ENCODE measurements around the gene MCTP2.
A peak's percentile ranks its signal among the peaks of the same experiment; 100 is the strongest.

MCTP2 gene

DNA sequence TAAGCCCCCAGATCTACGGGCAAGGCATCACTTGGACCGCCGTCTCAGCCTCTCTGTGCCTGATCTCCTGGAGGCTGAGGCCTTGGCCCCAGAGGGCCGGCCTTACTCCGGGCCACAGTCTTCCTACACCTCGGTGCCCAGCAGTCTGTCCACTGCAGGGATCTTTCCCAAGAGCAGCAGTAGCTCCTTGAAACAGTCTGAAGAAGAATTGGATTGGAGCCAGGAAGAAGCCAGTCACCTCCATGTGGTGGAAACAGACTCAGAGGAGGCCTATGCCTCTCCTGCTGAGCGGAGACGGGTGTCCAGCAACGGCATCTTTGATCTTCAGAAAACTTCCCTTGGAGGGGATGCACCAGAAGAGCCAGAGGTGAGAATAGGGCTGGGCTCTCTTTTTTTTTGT, 67.0 kb downstream of the MCTP2 start:
- no peak for DNase-seq (ENCODE audit: low spot score)

DNA sequence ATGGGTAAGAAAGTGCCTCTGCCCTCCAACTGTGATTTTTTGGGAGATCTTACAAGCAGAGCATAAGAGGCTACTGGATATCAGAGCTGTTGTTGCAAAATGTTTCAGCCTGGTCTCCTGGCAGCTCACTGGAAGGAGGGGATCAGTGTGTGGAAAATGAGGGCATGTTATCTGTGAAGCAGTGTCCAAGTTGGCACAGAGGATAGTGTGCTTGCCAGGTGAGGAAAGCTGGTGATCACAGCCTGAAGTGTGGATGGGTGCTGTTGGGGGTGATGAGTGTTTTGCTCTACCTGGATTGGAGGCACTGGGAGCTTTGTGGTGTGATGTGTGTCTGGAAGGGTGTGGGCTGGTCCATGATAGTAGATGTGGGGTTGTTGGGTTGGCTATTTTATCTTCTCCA, 69.3 kb downstream of the MCTP2 start:
- DNase-seq (ENCODE audit: low spot score), result no peak

DNA sequence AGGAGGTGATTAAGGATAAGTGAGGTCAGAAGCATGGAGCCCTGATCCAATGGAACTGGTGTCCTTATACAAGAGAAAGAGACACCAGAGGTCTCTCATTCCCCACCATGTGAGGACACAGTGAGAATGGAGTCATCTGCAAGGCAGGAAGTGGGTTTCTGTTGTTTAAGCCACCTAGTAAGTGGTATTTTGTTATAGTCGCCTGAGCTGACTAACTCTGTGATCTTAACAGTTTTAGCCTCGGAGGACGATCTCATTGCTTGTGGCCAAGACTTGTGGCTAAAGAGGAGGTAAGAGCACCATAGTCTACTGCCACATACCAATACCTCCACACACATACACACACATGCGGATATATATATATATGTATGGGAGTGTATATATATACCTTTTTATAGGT, 73.8 kb downstream of the MCTP2 start:
- no peak for DNase-seq (ENCODE audit: low spot score)

DNA sequence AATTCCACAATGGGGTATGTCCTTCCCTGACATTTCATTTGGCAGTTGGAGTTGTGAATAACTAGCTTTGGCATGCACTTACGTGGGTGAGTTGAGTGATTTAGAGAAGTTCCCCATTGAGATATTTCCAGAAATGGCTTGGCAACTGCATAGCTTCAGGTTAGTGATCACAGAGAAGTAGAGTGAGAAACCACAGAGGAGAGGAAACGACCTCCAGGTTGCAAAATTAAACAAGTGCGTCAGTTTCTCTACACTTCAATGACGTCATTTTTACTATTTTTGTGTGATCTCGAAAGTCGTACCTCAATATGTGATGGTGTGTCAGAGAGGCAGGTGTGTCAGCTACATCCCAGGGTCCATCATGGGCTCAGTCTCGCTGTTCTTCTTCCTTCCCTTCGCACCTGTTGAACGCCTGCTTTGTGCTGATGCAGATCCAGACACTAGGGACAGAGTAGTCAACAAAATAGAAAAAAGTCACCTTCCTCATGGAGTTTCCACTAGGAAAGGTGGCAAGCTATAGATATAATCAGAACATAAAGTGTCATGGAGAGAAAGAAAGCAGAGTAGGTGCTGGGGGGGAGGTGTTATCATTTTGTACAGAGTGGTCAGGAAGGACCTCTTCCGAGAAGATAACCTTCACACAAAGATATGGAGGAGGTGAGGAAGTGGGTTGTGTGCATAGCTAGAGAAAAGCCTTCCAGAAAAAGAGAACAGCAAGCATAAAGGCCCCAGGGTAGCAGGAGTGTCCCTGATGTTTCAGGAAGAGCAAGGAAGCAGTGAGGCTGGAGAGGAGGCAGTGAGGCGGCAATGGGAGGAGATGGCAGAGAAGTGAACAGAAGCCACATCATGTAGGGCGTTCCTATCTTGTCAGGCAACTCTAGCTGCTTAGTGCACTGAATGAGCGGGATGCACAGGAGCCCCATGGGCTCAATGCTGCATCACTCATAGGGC, 75.6 kb downstream of the MCTP2 start:
- DNase-seq (ENCODE audit: low spot score), result no peak

DNA sequence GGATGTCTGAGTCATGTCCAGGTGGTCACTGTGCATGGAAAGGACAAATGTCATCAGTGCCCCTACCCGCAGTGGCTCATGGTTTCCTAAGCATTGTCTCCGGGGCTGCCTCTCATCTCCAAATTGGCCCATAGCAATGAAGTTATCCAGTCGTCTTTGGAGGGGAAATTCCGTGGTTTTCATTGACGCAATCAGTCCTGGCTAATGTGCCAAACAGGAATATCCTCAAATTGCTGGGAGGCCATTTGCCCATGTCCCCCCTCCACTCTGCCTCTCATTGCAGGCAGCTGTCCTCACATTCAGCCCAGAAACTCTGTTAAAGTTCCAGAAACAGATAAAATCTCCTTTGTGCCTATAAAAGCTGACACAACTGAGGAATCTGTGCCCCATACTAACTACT, 81.6 kb downstream of the MCTP2 start:
- no peak for DNase-seq (ENCODE audit: low spot score)

DNA sequence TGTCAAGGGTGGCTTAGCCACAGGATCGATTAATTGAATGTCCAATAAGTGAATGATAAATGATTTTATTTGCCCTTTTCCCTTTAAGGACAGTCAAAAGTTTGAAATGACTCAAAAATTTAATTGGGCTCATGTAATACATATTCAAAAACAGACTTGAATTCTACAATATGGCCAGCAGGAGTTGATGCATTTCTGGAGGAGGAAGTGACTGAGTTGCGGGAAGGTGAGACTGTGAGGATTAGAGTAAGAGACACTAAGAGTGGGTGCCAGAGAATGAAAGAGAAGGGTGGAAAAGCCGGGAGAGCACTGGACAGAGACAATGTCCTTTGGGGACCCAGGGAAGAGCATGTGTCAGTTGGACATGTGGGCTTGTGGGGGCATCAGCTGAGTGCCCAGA, 83.3 kb downstream of the MCTP2 start:
- no peak for DNase-seq (ENCODE audit: low spot score)

DNA sequence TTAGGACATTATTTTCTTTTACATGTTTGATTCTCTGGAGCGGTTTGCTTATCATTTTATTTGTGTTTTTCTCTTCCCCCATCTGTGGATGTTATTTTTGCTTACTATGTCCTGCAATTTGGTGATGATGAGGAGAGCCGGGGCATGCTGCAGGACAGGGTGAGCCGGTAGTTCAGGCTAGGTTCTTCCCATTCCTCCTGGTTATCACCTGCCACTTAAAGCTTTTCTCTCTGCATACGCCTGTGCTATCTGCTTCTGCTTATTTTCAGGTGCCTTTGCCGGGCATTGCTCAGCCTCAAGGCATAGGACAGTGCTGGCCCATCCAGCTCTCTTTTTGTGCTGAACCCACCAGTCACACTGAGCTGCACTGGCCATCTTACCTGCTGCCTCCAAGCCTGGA, 85.8 kb downstream of the MCTP2 start:
- no peak for DNase-seq (ENCODE audit: low spot score)

DNA sequence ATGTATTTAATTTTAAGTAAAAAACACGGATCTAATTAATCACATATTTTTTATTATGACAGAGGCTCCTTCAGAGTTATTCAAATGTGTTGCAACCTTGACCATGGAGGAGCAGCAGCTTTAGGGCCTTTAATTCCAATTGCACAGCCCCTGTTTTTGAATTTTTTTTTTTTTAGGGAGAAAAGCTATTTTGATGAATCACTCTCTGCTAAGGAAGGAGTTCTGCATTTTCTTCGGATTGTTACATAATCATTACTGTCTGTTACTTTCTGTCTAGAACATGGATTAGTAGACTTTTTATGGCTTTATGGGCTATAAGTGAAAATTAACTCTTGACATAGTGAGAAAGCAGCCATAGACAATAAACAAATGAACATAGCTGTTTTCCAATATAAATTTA, 90.8 kb downstream of the MCTP2 start:
- DNase-seq (ENCODE audit: low spot score), result no peak

DNA sequence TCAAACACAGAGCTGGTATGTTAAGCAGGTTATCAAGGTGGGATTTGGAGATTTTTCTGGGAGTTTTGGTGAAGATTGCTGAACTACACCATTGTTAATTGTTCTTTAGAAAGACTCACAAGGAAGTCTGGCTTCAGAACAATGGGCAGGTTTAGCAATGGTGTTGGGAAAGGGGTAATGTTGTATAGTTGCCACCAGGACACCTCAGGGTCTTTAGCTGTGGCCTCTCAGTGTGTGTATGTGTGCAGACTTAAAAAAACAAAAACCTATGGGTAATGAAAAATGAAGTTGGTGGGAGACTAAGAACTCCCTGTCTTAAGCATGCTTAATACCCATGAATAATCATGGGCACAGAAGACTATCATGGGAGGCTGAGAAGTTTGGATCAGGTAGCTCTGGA, 91.7 kb downstream of the MCTP2 start:
- DNase-seq (ENCODE audit: low spot score), result no peak

DNA sequence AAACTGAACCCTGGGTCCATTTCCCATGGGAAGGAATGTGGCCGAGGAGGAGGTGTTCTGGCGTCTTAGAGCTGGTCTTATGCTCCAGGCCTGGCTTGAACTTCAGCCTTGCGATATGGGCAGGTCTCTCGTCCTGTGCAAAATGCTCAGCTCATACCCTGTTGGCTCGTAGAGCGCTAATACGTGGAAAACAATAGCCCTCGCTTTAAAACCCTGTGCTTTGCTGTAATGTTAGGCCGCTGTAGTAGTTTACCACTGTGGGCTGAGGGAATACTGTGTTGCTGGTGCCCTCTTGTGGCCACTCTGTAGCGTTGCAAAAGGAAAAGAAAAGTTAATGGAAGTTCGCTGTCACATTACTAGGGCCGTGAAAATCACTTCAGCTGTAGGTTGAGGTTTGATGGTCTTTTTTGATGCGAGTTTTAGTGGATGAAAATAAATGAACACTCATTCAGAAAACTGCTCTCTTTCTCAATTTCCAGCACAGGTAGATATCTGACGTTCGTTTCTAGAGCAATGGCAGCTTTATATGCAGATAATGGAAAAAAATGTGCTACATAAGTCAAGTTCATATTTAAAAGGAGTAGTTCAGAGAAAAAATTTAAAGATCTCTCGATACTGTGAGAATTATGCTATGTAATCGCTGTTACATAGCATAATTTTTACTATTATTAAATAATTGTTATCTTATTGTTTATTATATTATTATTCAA, 92.9 kb downstream of the MCTP2 start:
- DNase-seq (ENCODE audit: low spot score), result peak; percentile 44

DNA sequence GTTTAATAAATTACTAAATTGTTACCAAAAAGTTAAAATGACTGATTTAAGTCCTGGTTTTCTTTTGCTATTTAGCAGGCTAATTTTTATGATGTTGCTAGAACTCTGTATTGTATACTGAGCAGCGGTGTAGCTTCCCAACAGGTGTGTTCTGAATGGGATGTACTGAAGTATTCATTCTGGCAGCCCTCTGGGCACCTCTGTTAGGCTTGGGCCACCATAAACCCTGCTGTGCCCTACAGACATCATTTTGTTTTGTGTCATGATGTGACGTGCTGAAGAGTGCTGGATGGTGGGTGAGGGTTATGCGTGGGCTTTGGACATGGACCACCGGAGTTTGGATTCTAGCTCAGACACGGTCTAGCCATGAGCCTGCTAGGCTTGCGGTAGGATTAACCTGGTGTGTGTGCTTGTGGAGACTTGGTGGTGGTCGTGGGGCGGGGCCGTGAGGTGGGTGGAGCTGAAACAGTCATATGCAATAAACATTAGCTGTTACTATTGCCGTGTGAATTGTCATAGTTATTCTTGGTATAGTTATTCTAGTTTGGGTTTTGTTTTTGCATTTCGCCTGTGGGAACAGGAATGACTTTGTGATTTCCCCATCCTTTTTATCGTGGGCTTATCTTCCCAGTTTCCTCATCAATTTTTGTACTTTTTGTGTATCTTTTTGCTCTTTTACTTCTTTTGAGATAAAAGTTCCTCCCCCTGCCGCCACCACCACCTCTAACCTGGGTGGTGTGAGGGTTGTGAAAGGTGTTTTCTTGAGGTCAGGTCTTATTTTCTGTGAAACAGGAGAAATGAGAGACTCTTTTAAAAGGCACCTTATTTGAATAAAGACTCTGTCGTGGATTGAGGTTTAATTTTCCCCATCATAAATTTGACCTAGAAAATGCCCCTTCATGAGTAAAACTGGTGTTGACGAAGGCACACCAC, 93.7 kb downstream of the MCTP2 start:
- no peak for DNase-seq (ENCODE audit: low spot score)

DNA sequence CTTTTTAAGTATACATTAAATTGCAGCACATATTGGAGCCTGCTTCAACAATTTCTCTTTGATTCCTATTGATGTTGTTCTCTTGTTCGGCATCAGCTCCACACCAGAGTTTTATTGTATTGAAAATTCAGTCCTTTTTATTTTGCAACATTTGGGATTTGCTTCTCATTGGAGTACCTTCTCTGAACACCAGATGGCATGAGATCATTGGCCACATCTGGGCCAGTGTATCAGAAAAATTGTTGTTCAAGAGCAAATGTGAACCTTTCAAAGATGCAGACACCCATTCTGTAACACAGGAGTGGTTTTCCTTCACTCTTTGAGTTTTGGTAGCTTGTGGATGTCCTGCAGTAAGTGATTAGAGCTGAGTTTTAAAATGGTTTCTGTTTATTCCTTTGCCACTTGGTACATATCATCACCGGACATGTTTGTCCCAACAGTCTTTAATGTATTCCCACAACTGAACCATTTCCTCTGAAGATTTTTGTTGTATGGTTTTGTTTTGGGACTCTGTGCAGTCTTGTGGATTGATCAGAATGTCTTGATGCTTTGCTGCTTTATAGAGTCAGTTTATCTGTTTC, 96.1 kb downstream of the MCTP2 start:
- DNase-seq (ENCODE audit: low spot score), result no peak

DNA sequence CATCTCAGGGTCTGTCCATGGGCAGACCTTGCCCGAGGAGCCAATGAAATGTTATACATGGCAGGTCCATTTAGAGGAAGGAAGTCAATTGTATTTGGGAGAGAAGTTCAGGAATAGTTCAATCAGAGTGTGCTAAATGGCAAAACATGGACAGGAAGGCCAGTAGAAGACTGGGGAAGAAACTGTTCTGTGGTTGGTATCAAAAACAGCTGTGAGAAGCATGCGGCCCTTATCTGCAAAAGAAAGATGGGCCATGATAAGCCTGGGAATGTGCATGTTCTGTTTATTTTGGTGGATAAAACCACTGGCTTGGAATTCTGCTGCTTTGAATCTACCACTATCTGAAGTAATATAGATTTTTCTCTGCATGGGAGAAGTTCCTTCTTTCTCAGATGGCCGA, 100.4 kb downstream of the MCTP2 start:
- DNase-seq (ENCODE audit: low spot score), result no peak

DNA sequence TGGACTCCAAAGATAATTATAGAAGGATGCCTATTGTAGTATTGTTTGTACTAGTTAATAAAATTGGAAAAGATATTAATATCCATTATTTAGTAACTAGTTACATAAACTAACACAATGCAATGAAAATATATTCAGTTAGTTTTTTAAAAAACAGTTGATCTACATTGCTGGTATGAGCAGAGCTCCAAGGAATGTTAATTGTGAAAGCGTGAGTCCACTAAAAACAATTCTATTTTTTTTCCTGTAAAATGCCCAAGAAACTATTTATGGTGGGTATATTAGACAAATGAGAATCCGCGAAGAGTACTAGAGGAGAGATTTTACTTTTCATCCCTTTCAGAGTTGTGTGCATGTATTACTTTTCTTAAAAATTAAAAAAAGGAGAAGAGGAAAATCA, 104.3 kb downstream of the MCTP2 start:
- no peak for DNase-seq (ENCODE audit: low spot score)

DNA sequence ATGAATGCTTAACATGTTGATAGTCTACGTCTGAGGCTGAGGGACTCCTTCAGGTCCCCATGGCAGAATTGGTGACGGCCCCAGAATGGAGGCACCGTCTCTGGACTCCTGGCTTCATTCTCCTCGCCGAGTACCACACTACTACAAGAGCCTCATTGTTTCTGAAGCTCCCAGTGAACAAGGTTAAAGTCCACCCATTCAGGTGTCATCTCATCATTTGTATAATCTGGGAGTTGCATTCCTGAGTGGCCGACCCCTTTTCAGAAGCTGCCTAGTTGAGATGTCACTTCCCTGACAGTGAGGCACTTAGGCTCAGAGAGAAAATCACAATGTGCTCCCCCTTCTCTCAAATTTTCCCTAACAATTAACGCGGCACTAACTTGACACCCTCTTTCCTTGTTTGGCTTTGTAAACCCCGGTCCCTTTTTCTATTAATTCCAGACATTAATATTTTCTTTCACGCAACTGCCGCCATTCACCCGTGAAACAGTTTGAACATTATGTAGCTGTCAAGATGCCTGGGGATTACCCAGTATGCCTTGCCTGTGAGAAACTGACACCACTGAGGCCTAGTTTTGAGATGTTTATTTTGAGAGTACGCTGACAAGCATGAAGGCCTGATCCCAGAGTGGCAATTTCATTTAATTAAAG, 105.6 kb downstream of the MCTP2 start:
- DNase-seq (ENCODE audit: low spot score), result no peak

DNA sequence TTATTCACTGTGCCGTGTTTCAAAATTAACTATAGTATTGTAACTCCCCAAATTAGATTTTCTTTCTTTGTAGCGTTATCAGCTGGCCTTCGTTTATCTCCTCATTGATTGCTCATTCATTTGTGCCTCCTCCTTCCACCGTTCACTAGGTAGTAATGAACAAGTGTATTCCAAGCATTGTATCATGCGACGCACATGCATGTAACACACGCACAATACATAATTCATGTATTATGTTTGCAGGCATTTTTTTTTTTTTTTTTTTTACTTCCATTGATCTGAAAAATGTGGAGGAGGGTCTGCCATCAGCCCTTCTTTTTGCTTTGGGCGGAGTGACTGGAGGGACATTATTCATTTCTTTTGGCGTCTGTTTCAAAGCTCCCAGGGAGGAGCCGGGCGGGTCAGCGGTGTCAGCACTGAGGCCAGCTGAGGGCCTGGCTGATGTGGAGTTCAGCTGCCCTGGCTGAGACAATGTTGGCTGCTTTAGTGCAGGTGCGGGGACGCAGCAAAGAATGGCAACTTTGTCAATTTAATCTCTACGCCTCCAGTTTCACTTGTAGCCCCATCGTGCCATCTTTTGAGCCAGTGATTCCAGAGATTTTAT, 107.0 kb downstream of the MCTP2 start:
- DNase-seq (ENCODE audit: low spot score), result no peak

DNA sequence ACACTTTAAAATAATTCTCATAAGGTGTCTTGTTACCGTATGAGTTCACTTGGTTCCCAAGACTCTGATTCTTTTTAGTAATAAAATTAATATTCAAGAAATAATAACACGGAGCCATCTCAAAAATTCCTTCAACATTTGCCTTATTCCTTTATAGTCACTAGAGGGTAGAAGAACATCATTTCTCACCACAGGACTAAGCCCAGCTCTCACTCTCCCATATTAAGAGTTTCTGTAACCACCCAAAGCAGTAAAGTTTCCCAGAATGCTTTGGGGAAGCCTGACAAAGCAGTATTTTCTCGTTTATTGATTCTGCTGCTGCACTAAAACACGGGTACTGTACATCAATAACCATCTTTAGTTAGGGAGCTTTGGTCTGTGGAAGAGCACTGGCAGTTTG, 114.9 kb downstream of the MCTP2 start:
- DNase-seq (ENCODE audit: low spot score), result no peak

DNA sequence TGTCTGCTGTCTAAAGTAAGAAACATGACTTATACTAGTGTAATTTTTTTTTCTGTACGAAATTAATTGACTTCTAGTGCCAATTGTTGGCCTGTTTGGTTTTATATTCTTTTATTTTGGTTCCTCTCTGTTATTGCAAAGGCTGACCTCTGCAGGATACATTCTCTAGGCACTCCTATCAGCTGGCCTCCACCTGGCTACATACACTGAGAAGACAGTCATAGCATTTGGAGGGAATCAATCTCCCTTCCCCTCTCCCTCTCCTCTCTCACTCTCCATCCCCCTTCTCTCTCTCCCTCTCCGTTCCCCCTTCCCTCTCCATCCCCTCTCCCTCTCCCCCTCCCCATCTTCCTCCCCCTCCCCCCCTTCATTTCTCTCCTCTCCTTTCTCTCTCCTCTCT, 116.7 kb downstream of the MCTP2 start:
- no peak for DNase-seq (ENCODE audit: low spot score)

DNA sequence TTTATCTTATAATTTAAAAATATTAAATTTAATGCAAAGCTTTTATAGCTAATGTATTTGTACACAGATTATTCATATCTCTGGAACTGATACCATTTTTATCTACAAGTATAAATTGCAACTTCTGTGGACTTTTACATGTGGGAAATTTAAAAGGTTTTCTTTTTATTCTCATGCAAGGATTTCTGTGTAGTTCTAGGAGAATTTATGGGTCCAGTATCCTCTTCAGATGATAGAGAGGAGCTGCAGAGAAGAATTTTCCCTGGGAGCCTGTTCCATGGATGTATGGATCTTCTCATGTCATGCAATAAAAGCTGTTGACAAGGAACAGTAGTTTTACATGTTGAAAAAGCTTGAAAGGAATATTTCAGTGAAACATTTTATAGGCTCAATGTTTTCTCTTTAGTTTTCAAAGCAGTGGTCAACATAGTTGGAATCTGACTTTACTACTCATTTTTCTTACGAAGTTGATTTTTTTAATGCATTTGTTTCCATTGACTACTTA, 119.7 kb downstream of the MCTP2 start:
- DNase-seq (ENCODE audit: low spot score), result no peak

DNA sequence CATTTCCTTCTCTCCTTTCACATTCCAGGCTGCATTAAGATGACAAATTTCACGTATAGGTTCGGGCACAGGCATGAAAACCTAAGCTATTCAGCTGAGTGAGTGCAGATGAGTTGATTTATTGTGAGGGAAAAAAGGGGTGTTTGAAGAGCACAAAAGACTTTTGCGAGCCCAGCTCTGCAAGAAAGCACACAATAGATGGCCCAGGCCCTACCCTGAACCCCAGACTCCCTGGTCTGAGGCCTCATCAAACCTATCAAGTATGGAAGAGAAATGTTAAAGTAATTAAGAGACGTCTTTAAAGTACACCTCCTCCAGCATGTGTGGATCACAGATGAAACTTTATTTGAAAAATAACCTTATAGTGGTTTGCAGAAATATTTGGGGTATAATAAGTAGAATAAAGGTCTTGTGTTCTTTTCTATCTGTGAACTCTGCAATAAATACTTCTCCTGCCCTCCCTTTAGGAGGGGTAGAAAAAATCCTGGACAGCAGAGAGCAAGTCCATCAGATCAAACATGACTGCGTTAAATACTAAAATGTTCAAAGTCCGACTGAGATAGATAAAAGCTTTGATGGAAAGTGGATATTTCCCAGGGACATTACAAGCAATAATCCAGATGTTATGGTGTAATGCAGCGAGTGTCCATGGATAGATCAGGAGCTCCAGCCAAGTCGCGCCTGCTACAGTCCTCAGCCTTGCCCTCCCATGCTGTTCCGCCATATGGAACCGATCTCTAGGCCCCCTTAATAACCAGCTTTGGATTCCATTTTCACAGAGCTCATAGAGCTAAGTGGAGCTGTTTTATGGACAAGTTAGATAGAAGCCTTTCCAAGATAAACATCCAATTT, 121.5 kb downstream of the MCTP2 start:
- DNase-seq (ENCODE audit: low spot score), result no peak
